Pancreas (tissue), 10 donors: ENCODE data around the gene SPATA17. TPM values are rescaled to one million over a fixed set of nuclear protein-coding genes. Genes with fewer than 3 reads are reported as not detected.

Experiments used
- ATAC-seq, 4 donors: fragments of 200-7000 bp; cut with Tn5 transposase; one replicate each; pipeline versions ENCODE4 v1.8.0 to v1.9.1; 2020; ENCODE audit warnings: mild to moderate bottlenecking in 4 of 4, moderate library complexity in 4 of 4
- DNase-seq, 6 donors: peaks; one replicate each; pipeline ENCODE4 v3.0.0-alpha.2; 2020
- FAIRE-seq: peaks from 2 replicates; lab custom pipeline; 2012; peaks lifted over from hg19 to GRCh38; lab: Jason Lieb, UNC
- H3K27ac ChIP-seq, 4 donors: fragments of 200-600 bp; sonication (generic); 1 replicate in 3 of 4; 2 replicates in 1 of 4; pipeline versions ENCODE4 v1.5.0 to v1.8.0; 2020
- H3K27me3 ChIP-seq, 4 donors: fragments of 200-600 bp; one replicate each; pipeline ENCODE4 v1.8.0; 2021
- H3K36me3 ChIP-seq, 3 donors: fragments of 200-600 bp; sonication (generic) in 1 of 3; one replicate each; pipeline versions ENCODE4 v1.5.0 to v1.8.0; 2020 to 2021
- H3K4me1 ChIP-seq, 3 donors: fragments of 200-600 bp; one replicate each; pipeline ENCODE4 v1.8.0; 2021
- H3K4me3 ChIP-seq, 4 donors: fragments of 200-600 bp; sonication (generic) in 2 of 4; one replicate each; pipeline versions ENCODE4 v1.5.0 to v1.8.0; 2020 to 2021
- H3K9me3 ChIP-seq, 4 donors: fragments of 200-600 bp; one replicate each; pipeline ENCODE4 v1.8.0; 2021
- WGBS, 2 donors: extraction: QIAGEN DNeasy Blood & Tissue Kit; methylation state at CpG; one replicate each; pipeline ENCODE4 v1.1.7; 2013; 5-methylcytosine and 5-hydroxymethylcytosine counted together
- intact Hi-C, 3 donors: fragments of 100-400 bp; cut with DNase I; formaldehyde crosslinking; loops; one replicate each; pipeline versions ENCODE4 v1.11.1 to v1.14.2; 2022
- polyA plus RNA-seq, 2 donors: library from polyadenylated mRNA; stranded (reverse); fragments of 200-250 nt; gene quantifications; one replicate each; pipeline ENCODE4 v1.2.3, GENCODE V29; 2013
- total RNA-seq, 6 donors: library from RNA; stranded (reverse); fragmentation: NEBNext Ultra II Directional in 4 of 6; extraction: Animal tissue kit (Norgen Biotek cat#: 25700) in 4 of 6; gene quantifications; one replicate each; pipeline versions ENCODE4 v1.2.1 to v1.2.4, GENCODE V29; 2021 to 2023
- TF ChIP-seq, protein P1 (sequence below), 4 donors: fragments of 200-600 bp; sonication (generic) in 3 of 4; IDR thresholded peaks; one replicate each; pipeline versions ENCODE4 v1.5.0 to v1.8.0; 2021; ENCODE audit warnings: antibody characterized with exemption in 4 of 4
- donor health status: healthy with polysubstance abuse.
- donor health status: DM: no; HTN: no; CAD: no; lungs with moderate emphysema.
- donor health status: DM: no; HTN: no; CAD: no.
- donor health status: control.
- donor health status: control.
- donor health status: Bipolar disorder and iron deficiency.
- donor health status: DM: yes; HTN: yes; CAD: no.
- donor health status: DM: no; HTN: no; CAD: no.
- donor health status: DM: no; HTN: no; CAD: no.
- donor health status: DM: yes; HTN: yes; CAD: no.

SPATA17 gene
- total and polyA plus RNA-seq, 8 donors: 0.16 to 1.0 (median 0.53) TPM

DNA sequence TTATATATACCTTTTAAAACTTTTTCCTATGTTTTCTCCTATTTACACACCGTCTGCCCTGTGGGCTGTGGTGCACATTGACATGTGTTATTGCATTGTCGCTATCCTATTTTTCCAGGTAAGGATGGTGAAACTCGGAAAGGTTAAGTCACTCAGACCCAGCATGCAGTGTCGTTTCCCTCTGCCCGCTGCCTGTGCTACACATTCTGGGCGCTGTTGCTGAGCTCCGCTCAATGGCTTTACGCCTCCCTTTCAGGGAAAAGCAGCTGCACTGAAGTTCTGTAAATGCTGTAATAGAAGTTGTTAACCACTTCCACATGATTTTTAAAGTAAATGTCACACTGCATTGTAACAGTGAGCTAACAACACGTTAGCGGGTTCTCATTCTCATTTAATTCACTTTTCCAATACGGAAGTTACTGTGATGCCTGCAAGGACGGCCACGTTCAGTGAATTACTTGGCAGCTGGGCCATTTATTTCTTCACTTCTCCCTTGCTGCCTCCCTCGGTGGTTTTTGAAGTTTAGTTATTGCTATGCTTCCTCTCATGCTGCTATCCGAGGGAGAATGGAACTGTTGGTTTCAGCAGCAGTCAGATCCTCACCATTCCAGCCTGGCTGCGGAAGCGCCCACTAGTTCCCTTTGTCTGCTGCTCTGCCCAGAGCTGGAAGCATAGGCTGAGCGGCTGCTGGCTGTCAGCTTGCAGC lies 288.7 kb downstream of the SPATA17 start:
- Histone ChIP-seq H3K36me3 (no peaks in the 10 kb centered on the region), H3K4me1 (no peaks in the 10 kb centered on the region), H3K27me3 (peaks cover 0 to 4% (median 0%) of the 10 kb centered on the region in 4 donors), H3K27ac (no peak overlapping the region), H3K4me3 (no peak overlapping the region), H3K9me3 (no peaks in the 10 kb centered on the region)
- intact Hi-C loops: no loop called here
- ATAC-seq (peak in 1 of 4 donors; percentile 30), FAIRE-seq (no peak), DNase-seq (no peak)
- WGBS, 2 donors: 53 to 61% methylated on average over 18 of the region's 18 CpGs
- TF ChIP-seq, protein P1, sequence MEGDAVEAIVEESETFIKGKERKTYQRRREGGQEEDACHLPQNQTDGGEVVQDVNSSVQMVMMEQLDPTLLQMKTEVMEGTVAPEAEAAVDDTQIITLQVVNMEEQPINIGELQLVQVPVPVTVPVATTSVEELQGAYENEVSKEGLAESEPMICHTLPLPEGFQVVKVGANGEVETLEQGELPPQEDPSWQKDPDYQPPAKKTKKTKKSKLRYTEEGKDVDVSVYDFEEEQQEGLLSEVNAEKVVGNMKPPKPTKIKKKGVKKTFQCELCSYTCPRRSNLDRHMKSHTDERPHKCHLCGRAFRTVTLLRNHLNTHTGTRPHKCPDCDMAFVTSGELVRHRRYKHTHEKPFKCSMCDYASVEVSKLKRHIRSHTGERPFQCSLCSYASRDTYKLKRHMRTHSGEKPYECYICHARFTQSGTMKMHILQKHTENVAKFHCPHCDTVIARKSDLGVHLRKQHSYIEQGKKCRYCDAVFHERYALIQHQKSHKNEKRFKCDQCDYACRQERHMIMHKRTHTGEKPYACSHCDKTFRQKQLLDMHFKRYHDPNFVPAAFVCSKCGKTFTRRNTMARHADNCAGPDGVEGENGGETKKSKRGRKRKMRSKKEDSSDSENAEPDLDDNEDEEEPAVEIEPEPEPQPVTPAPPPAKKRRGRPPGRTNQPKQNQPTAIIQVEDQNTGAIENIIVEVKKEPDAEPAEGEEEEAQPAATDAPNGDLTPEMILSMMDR (IDR thresholded peaks at IDR 0.05): no peak

Other genes with a start within 250 kb of the SPATA17 start
- gene GPATCH2, start 254 bp upstream of the SPATA17 start, total RNA-seq: 1 to 10 TPM; 3.9 to 9.0 (median 5.8) TPM
- 1 to 10 TPM; 2.7 to 4.5 TPM for gene GPATCH2, start 254 bp upstream of the SPATA17 start, polyA plus RNA-seq